Measurements from ENCODE around the gene CIAO2A. TPM values are rescaled to one million over a fixed set of nuclear protein-coding genes. Genes with fewer than 3 reads are reported as not detected.

Gene CIAO2A, protein sequence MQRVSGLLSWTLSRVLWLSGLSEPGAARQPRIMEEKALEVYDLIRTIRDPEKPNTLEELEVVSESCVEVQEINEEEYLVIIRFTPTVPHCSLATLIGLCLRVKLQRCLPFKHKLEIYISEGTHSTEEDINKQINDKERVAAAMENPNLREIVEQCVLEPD
- 79.6 and 80.0 TPM in 2 replicates for total RNA-seq

DNA sequence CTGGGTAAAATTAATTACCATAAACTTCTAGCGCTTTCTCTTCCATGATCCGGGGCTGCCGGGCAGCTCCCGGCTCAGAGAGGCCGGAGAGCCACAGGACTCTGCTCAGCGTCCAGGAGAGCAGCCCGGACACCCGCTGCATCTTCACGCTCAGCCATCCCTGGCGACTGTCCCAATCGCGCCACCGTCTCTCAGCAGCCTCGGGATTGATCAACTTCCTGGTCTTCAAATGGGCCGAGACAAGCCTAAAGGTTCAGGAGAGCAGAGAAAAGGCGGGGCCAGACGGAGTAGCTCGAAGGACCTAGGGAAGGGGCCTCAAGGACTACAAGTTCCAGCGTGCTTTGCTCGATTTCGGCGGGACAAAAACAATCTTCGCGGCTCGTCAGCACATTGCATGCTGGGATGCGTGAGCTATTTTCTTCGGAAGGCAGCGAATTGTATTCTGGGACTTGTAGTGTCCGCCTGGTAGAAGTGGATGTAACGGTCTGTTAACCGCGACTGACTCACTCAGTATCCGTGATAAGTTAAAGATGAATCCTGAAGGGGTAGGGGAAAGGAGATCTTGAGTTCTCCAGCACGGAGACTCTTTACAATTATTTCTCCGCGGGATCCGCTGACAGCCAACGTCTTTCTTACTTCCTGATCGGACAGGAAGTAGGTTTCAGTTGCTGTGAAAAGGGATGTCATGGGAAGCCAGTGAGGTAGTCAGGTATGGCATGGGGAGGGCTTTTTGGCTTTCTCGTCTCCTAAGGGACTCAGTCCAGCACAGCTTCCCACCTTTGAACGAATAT, at the start of gene CIAO2A:
Gene CIAO2A (minus strand): TSS at position 212 of the 791 bp plus-strand sequence. CDS start 70 bp downstream, at position 142.

DNA sequence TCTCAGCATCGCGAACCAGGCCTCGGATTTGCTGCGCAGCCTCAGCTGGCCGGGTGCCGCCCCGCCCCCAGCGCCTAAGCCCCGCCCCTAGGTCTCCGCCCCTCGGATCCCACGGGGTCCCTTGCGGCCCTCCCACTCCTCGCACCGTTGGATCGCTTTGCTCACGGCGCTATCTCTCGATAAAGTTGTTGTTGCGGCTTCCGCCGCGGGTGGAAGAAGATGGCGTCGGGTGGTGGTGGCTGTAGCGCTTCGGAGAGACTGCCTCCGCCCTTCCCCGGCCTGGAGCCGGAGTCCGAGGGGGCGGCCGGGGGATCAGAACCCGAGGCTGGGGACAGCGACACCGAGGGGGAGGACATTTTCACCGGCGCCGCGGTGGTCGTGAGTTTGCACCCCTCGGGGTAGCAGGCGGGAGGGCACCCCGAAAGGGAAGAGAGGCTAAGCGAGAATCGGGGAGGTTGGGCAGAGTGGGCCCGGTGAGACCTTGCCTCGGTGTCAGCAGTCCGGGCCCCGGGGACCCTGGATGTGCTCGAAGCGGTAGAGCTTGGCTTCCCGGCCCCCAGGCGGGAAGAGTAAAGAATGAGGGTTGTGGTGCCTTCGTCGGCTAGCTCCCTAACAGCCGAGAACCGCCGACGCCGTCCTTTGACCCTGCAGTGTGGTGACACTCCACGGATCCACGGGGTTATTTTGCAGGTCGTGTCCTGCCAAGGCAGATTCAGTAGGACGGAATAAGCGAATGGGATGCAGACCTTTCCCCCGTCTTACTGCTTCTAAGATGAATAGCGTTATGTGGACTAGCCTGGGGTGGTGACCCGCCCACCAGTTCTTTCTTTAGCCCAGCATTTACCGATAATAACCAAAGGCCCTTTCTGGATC, 2.4 kb upstream of the CIAO2A start, which contains the start of gene SNX1:
Gene SNX1 (plus strand): TSS at position 188 of the 873 bp plus-strand sequence. CDS start 32 bp downstream, at position 220.

DNA sequence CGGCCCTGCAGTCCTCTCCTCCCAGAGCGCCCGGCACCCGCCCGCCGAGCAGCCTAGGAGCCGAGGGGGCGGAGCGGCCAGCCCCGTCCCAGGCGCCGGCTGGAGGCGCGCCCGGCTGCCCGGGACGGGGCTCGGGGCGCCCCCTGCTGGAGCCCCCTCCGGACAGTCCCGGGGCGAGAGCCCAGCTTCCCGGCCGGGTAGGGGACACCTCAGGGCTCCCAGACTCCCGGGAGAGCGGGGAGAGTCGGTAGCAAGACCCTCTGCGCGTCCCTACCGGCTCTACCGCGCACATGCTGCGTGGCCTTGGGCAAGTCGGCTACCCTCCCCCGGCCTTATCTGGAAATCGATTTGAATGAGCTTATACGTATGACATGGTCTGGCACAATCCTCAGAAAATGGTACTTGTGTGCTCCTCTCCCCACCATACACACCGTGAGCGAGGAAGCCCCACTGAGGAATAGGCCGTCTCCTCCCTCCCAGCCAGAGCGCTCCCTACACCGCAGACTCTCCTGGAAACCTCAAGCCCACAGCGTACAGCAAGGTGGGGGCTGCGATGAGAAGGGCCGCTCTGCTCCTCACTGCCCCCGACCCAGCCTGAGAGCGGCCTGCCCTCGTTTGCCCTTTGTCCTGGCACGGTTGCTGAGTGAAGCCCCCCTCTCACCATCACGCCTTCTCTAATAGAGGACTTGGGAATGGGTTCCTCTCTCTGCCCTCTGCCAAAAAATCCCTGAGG, 47.1 kb downstream of the CIAO2A start, which contains the start of gene DAPK2:
Gene DAPK2 (minus strand): TSS at position 65 of the 733 bp plus-strand sequence. CDS start 6,224 bp downstream, outside the sequence.

Other genes starting within 250 kb of the CIAO2A start
- 4.2 and 5.8 TPM in 2 replicates for gene DAPK2, start 47.4 kb downstream of the CIAO2A start, total RNA-seq
- 57.8 and 66.7 TPM in 2 replicates for gene SNX1, start 2.1 kb upstream of the CIAO2A start, total RNA-seq
- 0.33 and 0.87 TPM in 2 replicates for gene SNX22, start 57.9 kb upstream of the CIAO2A start, total RNA-seq
- gene PPIB, start 69.2 kb upstream of the CIAO2A start, total RNA-seq: 1,045 and 1,505 TPM in 2 replicates

Data from uterine smooth muscle cell (primary cell).